Measurements from ENCODE around the gene PRAMEF15. TPM values are rescaled to one million over a fixed set of nuclear protein-coding genes. Genes with fewer than 3 reads are reported as not detected.
"Not testable (repeated sequence)": the region's sequence is repeated elsewhere in the genome, so short reads cannot be mapped to it uniquely, and the experiment has no call there.

PRAMEF15 gene
- total and polyA plus RNA-seq, 10 of the 15 experiments (the other 5 are each of a cell fraction or from before 2014, with no cell fraction given) = not detected

DNA sequence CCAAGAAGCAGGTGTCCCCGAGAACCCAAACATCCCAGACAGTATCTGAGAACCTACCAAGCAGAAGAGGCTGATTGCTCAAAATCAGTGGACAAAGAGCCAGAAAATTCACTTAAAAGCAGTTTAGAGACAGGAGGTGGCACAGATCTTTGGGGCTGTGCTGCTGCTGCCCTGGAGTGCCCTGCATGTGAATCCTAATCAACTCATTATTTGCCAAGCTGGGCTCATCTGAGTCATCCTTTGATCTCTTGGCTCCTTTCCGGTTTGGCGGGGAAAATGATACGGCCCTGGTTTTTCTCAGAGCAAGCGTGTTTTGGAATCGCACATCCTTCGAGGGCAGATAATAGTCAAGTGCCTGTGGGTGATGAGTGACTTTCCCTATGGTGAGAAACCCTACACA, 47.0 kb downstream of the PRAMEF15 start:
- H3K9ac ChIP-seq (ENCODE audit: control insufficient read depth, insufficient read depth, low read length); H3K36me3 ChIP-seq (ENCODE audit: control insufficient read depth in 2 of 2, insufficient read depth in 2 of 2, low read length in 1 of 2); SMC1A ChIA-PET (ENCODE audit: uncharacterized antibody, unreplicated experiment); H3K27ac ChIP-seq (ENCODE audit: control insufficient read depth, insufficient read depth); CTCF ChIA-PET; H3K4me3 ChIP-seq; H3K9me3 ChIP-seq (replicated peaks; ENCODE audit: control insufficient read depth, insufficient read depth, low read length); RAD21 ChIA-PET (ENCODE audit: unreplicated experiment); H3K27me3 ChIP-seq (replicated peaks in 1 of 2; ENCODE audit: control insufficient read depth in 2 of 2, insufficient read depth in 2 of 2, low read length in 1 of 2); H3K79me2 ChIP-seq (ENCODE audit: control insufficient read depth, insufficient read depth, low read length); intact Hi-C loops (cut with micrococcal nuclease; ENCODE audit: unreplicated experiment); POLR2A ChIA-PET; DNase-seq (ENCODE audit: low read depth, low spot score); H3K4me2 ChIP-seq (ENCODE audit: control insufficient read depth, insufficient read depth); ATAC-seq; H2AFZ ChIP-seq (ENCODE audit: control insufficient read depth, low read depth, low read length); H4K20me1 ChIP-seq (ENCODE audit: control insufficient read depth, insufficient read depth); H3K4me1 ChIP-seq (ENCODE audit: control insufficient read depth, insufficient read depth, low read length); BruUV-seq (replicated peaks); in situ Hi-C loops (cut with MboI); FAIRE-seq: not testable (repeated sequence)
- no CpG with 5 or more reads among the region's 7 CpGs for WGBS (ENCODE audit: insufficient coverage, insufficient replicate concordance, low lambda C conversion rate, missing lambda C conversion rate)

DNA sequence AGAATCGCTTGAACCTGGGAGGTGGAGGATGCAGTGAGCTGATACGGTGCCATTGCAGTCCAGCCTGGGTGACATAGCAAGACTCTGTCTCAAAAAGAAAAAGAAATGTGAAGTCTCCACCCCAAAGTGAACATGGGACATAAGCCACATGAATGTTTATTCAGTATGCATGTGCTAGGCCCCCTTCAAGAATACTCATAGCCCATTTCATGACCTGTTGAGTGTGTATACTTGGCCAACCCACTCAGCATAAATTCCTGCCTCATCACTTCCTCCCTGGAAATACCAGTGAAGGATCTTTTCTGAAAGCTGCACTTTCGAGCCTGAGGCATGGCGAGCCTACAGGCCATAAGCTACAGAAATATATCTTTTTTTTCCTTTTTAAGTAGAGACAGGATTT, 49.5 kb downstream of the PRAMEF15 start:
- H3K4me1 ChIP-seq (ENCODE audit: control insufficient read depth, insufficient read depth, low read length); intact Hi-C loops (cut with micrococcal nuclease; ENCODE audit: unreplicated experiment); in situ Hi-C loops (cut with MboI); H3K9me3 ChIP-seq (replicated peaks; ENCODE audit: control insufficient read depth, insufficient read depth, low read length); H4K20me1 ChIP-seq (ENCODE audit: control insufficient read depth, insufficient read depth); H3K36me3 ChIP-seq (ENCODE audit: control insufficient read depth in 2 of 2, insufficient read depth in 2 of 2, low read length in 1 of 2); H3K4me2 ChIP-seq (ENCODE audit: control insufficient read depth, insufficient read depth); ATAC-seq; BruUV-seq (replicated peaks); SMC1A ChIA-PET (ENCODE audit: uncharacterized antibody, unreplicated experiment); RAD21 ChIA-PET (ENCODE audit: unreplicated experiment); FAIRE-seq; H3K27me3 ChIP-seq (replicated peaks in 1 of 2; ENCODE audit: control insufficient read depth in 2 of 2, insufficient read depth in 2 of 2, low read length in 1 of 2); H3K4me3 ChIP-seq; CTCF ChIA-PET; DNase-seq (ENCODE audit: low read depth, low spot score); H3K27ac ChIP-seq (ENCODE audit: control insufficient read depth, insufficient read depth); H3K9ac ChIP-seq (ENCODE audit: control insufficient read depth, insufficient read depth, low read length); H2AFZ ChIP-seq (ENCODE audit: control insufficient read depth, low read depth, low read length); H3K79me2 ChIP-seq (ENCODE audit: control insufficient read depth, insufficient read depth, low read length); POLR2A ChIA-PET: not testable (repeated sequence)
- WGBS (ENCODE audit: insufficient coverage, insufficient replicate concordance, low lambda C conversion rate, missing lambda C conversion rate) = no CpG with 5 or more reads among the region's 4 CpGs

DNA sequence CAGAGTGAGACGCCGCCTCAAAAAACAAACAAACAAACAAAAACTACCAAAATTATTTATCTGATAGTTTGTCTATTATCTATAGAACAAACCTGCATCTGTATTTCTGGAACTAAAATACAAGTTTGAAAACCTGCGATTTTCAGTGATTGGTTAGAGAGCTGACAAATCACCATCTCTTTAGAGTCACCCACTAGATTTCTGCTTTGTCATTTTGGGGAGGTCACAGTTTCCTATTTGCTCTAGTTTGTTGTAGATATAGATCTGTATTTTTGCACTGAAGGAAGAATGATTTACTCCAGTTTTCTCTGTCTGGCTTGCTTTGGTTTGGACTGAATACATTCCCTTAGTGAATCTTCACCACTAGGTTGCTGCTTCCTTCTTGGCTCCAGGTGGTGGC, 51.2 kb downstream of the PRAMEF15 start:
- RAD21 ChIA-PET (ENCODE audit: unreplicated experiment); intact Hi-C loops (cut with micrococcal nuclease; ENCODE audit: unreplicated experiment); FAIRE-seq; H3K4me1 ChIP-seq (ENCODE audit: control insufficient read depth, insufficient read depth, low read length); H3K4me3 ChIP-seq; H3K36me3 ChIP-seq (ENCODE audit: control insufficient read depth in 2 of 2, insufficient read depth in 2 of 2, low read length in 1 of 2); H2AFZ ChIP-seq (ENCODE audit: control insufficient read depth, low read depth, low read length); CTCF ChIA-PET; POLR2A ChIA-PET; H3K4me2 ChIP-seq (ENCODE audit: control insufficient read depth, insufficient read depth); in situ Hi-C loops (cut with MboI); H3K79me2 ChIP-seq (ENCODE audit: control insufficient read depth, insufficient read depth, low read length); H3K27me3 ChIP-seq (replicated peaks in 1 of 2; ENCODE audit: control insufficient read depth in 2 of 2, insufficient read depth in 2 of 2, low read length in 1 of 2); H3K9ac ChIP-seq (ENCODE audit: control insufficient read depth, insufficient read depth, low read length); SMC1A ChIA-PET (ENCODE audit: uncharacterized antibody, unreplicated experiment); ATAC-seq; H3K9me3 ChIP-seq (replicated peaks; ENCODE audit: control insufficient read depth, insufficient read depth, low read length); H3K27ac ChIP-seq (ENCODE audit: control insufficient read depth, insufficient read depth); H4K20me1 ChIP-seq (ENCODE audit: control insufficient read depth, insufficient read depth); BruUV-seq (replicated peaks); DNase-seq (ENCODE audit: low read depth, low spot score): not testable (repeated sequence)
- 38% methylated on average over 3 of the region's 3 CpGs for WGBS (ENCODE audit: insufficient coverage, insufficient replicate concordance, low lambda C conversion rate, missing lambda C conversion rate)
